Heart left ventricle (tissue), 16 donors: ENCODE results near the gene RASD2. TPM values are rescaled to one million over a fixed set of nuclear protein-coding genes. Genes with fewer than 3 reads are reported as not detected.

Source experiments
- ATAC-seq, 4 donors: fragments of 200-7000 bp; cut with Tn5 transposase; one replicate each; pipeline ENCODE4 v1.9.1; 2020 to 2022; ENCODE audit warnings: moderate library complexity in 4 of 4, mild to moderate bottlenecking in 3 of 4, moderate number of reproducible peaks in 1 of 4
- DNase-seq, 5 donors: peaks; one replicate each; pipeline ENCODE4 v3.0.0-alpha.2; 2020
- H3K27ac ChIP-seq, 12 donors: fragments of 200-600 bp; sonication (generic) in 4 of 12; one replicate each; pipeline versions ENCODE4 v1.5.0 to v1.8.0; 2016 to 2022; ENCODE audit warnings: mild to moderate bottlenecking in 2 of 12
- H3K27me3 ChIP-seq, 9 donors: fragments of 200-600 bp; sonication (generic) in 2 of 9; one replicate each; pipeline versions ENCODE4 v1.5.1 to v1.8.0; 2016 to 2022; ENCODE audit warnings: mild to moderate bottlenecking in 3 of 9
- H3K36me3 ChIP-seq, 9 donors: fragments of 200-600 bp; sonication (generic) in 2 of 9; one replicate each; pipeline versions ENCODE4 v1.5.0 to v1.8.0; 2018 to 2022; ENCODE audit warnings: mild to moderate bottlenecking in 2 of 9
- H3K4me1 ChIP-seq, 12 donors: fragments of 200-600 bp; sonication (generic) in 4 of 12; one replicate each; pipeline versions ENCODE4 v1.5.0 to v1.8.0; 2016 to 2022; ENCODE audit warnings: mild to moderate bottlenecking in 3 of 12
- H3K4me3 ChIP-seq, 12 donors: fragments of 200-600 bp; sonication (generic) in 4 of 12; one replicate each; pipeline versions ENCODE4 v1.5.0 to v1.8.0; 2017 to 2022; ENCODE audit warnings: mild to moderate bottlenecking in 9 of 12, moderate library complexity in 4 of 12
- H3K9me3 ChIP-seq, 12 donors: fragments of 200-600 bp; sonication (generic) in 4 of 12; one replicate each; pipeline versions ENCODE4 v1.5.0 to v1.8.0; 2016 to 2022; ENCODE audit warnings: mild to moderate bottlenecking in 1 of 12
- POLR2A ChIP-seq, 2 donors: fragments of 450-650 bp; IDR thresholded peaks; one replicate each; pipeline ENCODE4 v1.6.1; 2017; ENCODE audit warnings: antibody characterized with exemption in 2 of 2, mild to moderate bottlenecking in 2 of 2, moderate library complexity in 2 of 2
- WGBS, 4 donors: extraction: QIAGEN DNeasy Blood & Tissue Kit in 2 of 4; methylation state at CpG; one replicate each; pipeline versions ENCODE4 v1.1.5 to v1.1.7; 2013 to 2018; 5-methylcytosine and 5-hydroxymethylcytosine counted together
- intact Hi-C, 10 donors: fragments of 100-400 bp; cut with DNase I; formaldehyde crosslinking; loops; one replicate each; pipeline versions ENCODE4 v1.11.1 to v1.14.2; 2022
- polyA plus RNA-seq, 2 donors: library from polyadenylated mRNA; stranded (reverse); fragments of 200-250 nt; gene quantifications; one replicate each; pipeline ENCODE4 v1.2.3, GENCODE V29; 2013
- total RNA-seq, 9 donors: library from RNA; depleted of rRNA in 2 of 9; stranded (reverse); fragments of >200 nt in 2 of 9; fragmentation: NEBNext Ultra II Directional in 3 of 9; extraction: Animal tissue kit (Norgen Biotek cat#: 25700) in 3 of 9; gene quantifications; one replicate each; pipeline versions ENCODE4 v1.1.0 to v1.2.4, GENCODE V29; 2016 to 2023
- TF ChIP-seq, protein P1 (sequence below), 12 donors: fragments of 200-600 bp; sonication (generic) in 4 of 12; IDR thresholded peaks; one replicate each; pipeline versions ENCODE4 v1.5.0 to v1.8.0; 2018 to 2022; ENCODE audit warnings: antibody characterized with exemption in 12 of 12, mild to moderate bottlenecking in 5 of 12
- donor health status: ischemic (EF 13 %, LVEDD 7.1; RV severe dilation, severe dysfunction).
- donor health status: healthy with polysubstance abuse.
- donor health status: DM: no; HTN: yes; CAD: no.
- donor health status: DM: no; HTN: no; CAD: no.
- donor health status: ischemic (EF 25% LVEDD 6.9; RV normal size, moderate dysfunction).
- donor health status: ischemic (EF 25% LVEDD 5.7; RV mildly dilated, moderate dysfunction).
- donor health status: healthy.
- donor health status: DM: yes; HTN: yes; CAD: no.
- donor health status: ischemic (EF 35%, LVEDD 5.7; RV mildly dilated, moderate dysfunction).
- donor health status: nonischemic (EF 11% LVEDD 7.7; RV severe dilation, severe dysfunction).
- donor health status: DM: yes; HTN: yes; CAD: no.
- donor health status: PGD.
- donor health status: ischemic (EF 29% LVEDD 5.4; RV normal size, mild dysfunction).
- donor health status: nonischemic (EF 23%, LVEDD 6.1; RV moderate dilation, normal function).

Gene RASD2
- total and polyA plus RNA-seq, 11 donors, result 1.4 to 10.5 (median 5.0) TPM

DNA sequence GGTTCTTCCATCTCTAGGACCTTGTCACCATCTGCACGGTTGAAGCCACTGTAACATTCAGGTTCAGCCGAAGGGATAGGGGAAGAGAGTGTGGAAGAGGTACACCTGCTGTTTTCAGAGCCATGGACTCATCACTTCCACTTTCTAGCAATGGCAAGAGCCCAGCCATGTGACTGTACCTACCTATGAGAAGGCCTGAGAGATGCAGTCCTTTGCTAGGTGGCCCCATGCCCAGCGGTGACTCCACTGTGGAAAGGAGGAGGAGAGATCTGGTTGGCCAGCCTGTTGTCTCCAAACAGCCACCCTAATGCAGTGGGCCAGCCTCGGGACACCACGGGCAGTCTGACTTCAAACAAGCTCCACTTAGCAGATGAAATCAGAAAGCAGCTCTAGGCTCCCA is 16.0 kb downstream of the RASD2 start:
- DNase-seq (no peak), ATAC-seq (peak in 1 of 4 donors; percentile 10)
- H3K36me3 ChIP-seq, result no peaks in the 10 kb centered on the region
- no peak overlapping the region for H3K4me3 ChIP-seq
- no peaks in the 10 kb centered on the region for H3K4me1 ChIP-seq
- H3K9me3 ChIP-seq, result no peaks in the 10 kb centered on the region
- H3K27me3 ChIP-seq, result peaks cover 0 to 3% (median 0%) of the 10 kb centered on the region in 9 donors
- intact Hi-C loops, result no loop called here
- TF ChIP-seq, protein P1, sequence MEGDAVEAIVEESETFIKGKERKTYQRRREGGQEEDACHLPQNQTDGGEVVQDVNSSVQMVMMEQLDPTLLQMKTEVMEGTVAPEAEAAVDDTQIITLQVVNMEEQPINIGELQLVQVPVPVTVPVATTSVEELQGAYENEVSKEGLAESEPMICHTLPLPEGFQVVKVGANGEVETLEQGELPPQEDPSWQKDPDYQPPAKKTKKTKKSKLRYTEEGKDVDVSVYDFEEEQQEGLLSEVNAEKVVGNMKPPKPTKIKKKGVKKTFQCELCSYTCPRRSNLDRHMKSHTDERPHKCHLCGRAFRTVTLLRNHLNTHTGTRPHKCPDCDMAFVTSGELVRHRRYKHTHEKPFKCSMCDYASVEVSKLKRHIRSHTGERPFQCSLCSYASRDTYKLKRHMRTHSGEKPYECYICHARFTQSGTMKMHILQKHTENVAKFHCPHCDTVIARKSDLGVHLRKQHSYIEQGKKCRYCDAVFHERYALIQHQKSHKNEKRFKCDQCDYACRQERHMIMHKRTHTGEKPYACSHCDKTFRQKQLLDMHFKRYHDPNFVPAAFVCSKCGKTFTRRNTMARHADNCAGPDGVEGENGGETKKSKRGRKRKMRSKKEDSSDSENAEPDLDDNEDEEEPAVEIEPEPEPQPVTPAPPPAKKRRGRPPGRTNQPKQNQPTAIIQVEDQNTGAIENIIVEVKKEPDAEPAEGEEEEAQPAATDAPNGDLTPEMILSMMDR (IDR thresholded peaks at IDR 0.05), result no peak
- no peak for TF ChIP-seq POLR2A (IDR thresholded peaks at IDR 0.05)
- no peak overlapping the region for H3K27ac ChIP-seq
- WGBS, 4 donors, result 77 to 89% (median 84%) methylated on average over 2 to 5 of the region's 5 CpGs

GRCh38 chr22:35558031-35558430 is 17.4 kb downstream of the RASD2 start:
- TF ChIP-seq, protein P1 (IDR thresholded peaks at IDR 0.05), result no peak
- TF ChIP-seq POLR2A (IDR thresholded peaks at IDR 0.05), result no peak
- Histone ChIP-seq H3K36me3 (no peaks in the 10 kb centered on the region), H3K4me3 (no peak overlapping the region), H3K27me3 (peaks cover 0 to 3% (median 0%) of the 10 kb centered on the region in 9 donors), H3K4me1 (peaks cover 0 to 3% (median 0%) of the 10 kb centered on the region in 12 donors), H3K27ac (no peak overlapping the region), H3K9me3 (no peaks in the 10 kb centered on the region)
- intact Hi-C loops, result no loop called here
- DNase-seq (no peak), ATAC-seq (no peak)
- WGBS, 4 donors, result 82 to 93% (median 84%) methylated on average over 5 of the region's 5 CpGs

DNA sequence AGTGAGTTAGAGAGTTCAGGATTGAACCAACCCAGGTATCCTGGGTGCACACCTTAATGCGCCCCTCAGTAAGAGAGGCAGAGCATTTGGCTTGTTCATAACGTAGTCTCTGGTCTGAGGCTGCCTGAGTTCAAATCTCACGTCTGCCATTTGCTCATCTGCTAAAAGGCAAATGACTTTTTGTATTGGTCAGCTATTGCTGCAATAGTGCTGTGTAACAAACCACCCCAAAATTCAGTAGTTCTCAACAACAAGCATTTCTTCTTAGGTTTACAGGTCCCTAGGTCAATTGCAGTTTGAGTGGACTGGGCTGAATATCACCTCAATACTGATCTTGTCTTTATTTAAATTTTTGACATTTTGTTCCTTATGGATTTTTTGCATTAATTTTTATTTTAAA is 18.1 kb downstream of the RASD2 start:
- Histone ChIP-seq H3K27me3 (peaks cover 0 to 3% (median 0%) of the 10 kb centered on the region in 9 donors), H3K27ac (no peak overlapping the region), H3K4me1 (peaks cover 0 to 10% (median 0%) of the 10 kb centered on the region in 12 donors), H3K36me3 (no peaks in the 10 kb centered on the region), H3K4me3 (no peak overlapping the region), H3K9me3 (no peaks in the 10 kb centered on the region)
- intact Hi-C loops, result no loop called here
- no peak for TF ChIP-seq POLR2A (IDR thresholded peaks at IDR 0.05)
- TF ChIP-seq, protein P1 (IDR thresholded peaks at IDR 0.05), result no peak
- no peak for ATAC-seq
- no peak for DNase-seq
- WGBS, 4 donors, result 61 to 93% (median 76%) methylated on average over 3 of the region's 3 CpGs

DNA sequence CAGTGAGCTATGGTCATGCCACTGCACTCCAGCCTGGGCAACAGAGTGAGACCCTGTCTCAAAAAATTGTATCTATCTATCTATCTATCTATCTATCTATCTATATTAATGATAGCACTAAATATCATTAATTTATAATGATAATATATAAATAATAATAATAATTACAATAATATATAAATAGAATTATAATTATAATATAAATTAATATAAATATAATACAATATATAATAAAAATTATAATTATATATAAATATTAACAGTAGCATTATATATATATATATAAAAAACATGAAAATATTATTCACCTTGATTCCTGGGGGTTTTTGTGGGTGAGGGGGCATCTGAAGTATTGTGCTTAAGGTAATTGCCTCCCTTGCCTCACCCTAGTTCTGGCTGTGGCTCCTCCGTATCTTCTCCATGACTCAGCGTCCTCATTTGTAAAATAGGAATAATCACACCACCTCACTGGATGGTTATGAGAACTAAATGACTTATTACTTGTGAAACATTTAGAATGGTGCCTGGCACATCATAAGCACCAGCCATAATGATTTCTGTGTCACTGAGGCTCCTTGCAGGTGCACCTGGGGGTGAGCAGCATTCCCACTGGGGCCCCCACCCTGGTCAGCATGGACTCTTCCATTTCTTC is 18.8 kb downstream of the RASD2 start:
- intact Hi-C loops, result no loop called here
- TF ChIP-seq, protein P1 (IDR thresholded peaks at IDR 0.05), result no peak
- TF ChIP-seq POLR2A (IDR thresholded peaks at IDR 0.05), result no peak
- DNase-seq, result no peak
- H3K27me3 ChIP-seq, result peaks cover 0 to 3% (median 0%) of the 10 kb centered on the region in 9 donors
- peaks cover 0 to 16% (median 3%) of the 10 kb centered on the region in 12 donors for H3K4me1 ChIP-seq
- ATAC-seq, result no peak
- H3K27ac ChIP-seq, result no peak overlapping the region
- H3K9me3 ChIP-seq, result no peaks in the 10 kb centered on the region
- WGBS, 4 donors, result 87 to 91% (median 89%) methylated on average over 2 of the region's 2 CpGs
- H3K36me3 ChIP-seq, result no peaks in the 10 kb centered on the region
- no peak overlapping the region for H3K4me3 ChIP-seq
